Kidney epithelial cell (primary cell): ENCODE results near the gene EMP1. TPM values are rescaled to one million over a fixed set of nuclear protein-coding genes. Genes with fewer than 3 reads are reported as not detected.

Experiments
- DNase-seq: peaks from one replicate; pipeline ENCODE4 v3.0.0-alpha.2; 2010; ENCODE audit warnings: low read depth
- H3K27me3 ChIP-seq: 2 replicates; pipeline ENCODE4 v1.6.0; 2011; ENCODE audit warnings: low read length; ENCODE audit not compliant: control insufficient read depth, insufficient read depth
- H3K36me3 ChIP-seq: 2 replicates; pipeline ENCODE4 v1.5.1; 2011; ENCODE audit warnings: low read length; ENCODE audit not compliant: control insufficient read depth, insufficient read depth
- H3K4me3 ChIP-seq: 2 replicates; pipeline ENCODE4 v1.5.1; 2011; ENCODE audit warnings: low read depth, mild to moderate bottlenecking, control low read depth, low read length
- CTCF ChIP-seq: IDR thresholded peaks from 2 replicates; pipeline ENCODE4 v1.5.1; 2011; ENCODE audit warnings: mild to moderate bottlenecking, moderate library complexity, low read length, control low read depth, inconsistent platforms; ENCODE audit not compliant: insufficient read depth, poor library complexity, severe bottlenecking
- total RNA-seq: library from RNA; depleted of rRNA; stranded (reverse); fragments of >200 nt; gene quantifications from 2 replicates; pipeline ENCODE4 v1.2.3, GENCODE V29; 2015

Gene EMP1
- total RNA-seq, 1 donor from 2014 or later = 241 TPM

- Histone ChIP-seq H3K27me3 (no peaks in the 10 kb centered on the region), H3K4me3 (no peak overlapping the region), H3K36me3 (no peaks in the 10 kb centered on the region)
- no peak for TF ChIP-seq CTCF
- no peak for DNase-seq
These were observed 6.3 kb upstream of the EMP1 start for GRCh38 chr12:13190275-13190674.

GRCh38 chr12:13192719-13193118 lies 3.8 kb upstream of the EMP1 start:
- H3K27me3 ChIP-seq = no peaks in the 10 kb centered on the region
- H3K36me3 ChIP-seq = no peaks in the 10 kb centered on the region
- H3K4me3 ChIP-seq = no peak overlapping the region
- TF ChIP-seq CTCF = no peak
- DNase-seq = no peak

GRCh38 chr12:13193505-13194231 lies 2.9 kb upstream of the EMP1 start:
- no peak for TF ChIP-seq CTCF
- no peak for DNase-seq
- Histone ChIP-seq H3K36me3 (no peaks in the 10 kb centered on the region), H3K4me3 (no peak overlapping the region), H3K27me3 (no peaks in the 10 kb centered on the region)

- Histone ChIP-seq H3K36me3 (no peaks in the 10 kb centered on the region), H3K27me3 (no peaks in the 10 kb centered on the region), H3K4me3 (no peak overlapping the region)
- TF ChIP-seq CTCF = no peak
- DNase-seq = no peak
These were observed 2.0 kb upstream of the EMP1 start for GRCh38 chr12:13194401-13195110.

GRCh38 chr12:13195250-13195649 lies 1.3 kb upstream of the EMP1 start:
- Histone ChIP-seq H3K4me3 (no peak overlapping the region), H3K36me3 (no peaks in the 10 kb centered on the region), H3K27me3 (no peaks in the 10 kb centered on the region)
- no peak for TF ChIP-seq CTCF
- no peak for DNase-seq
